Neural progenitor cell (in vitro differentiated cells): ENCODE measurements around the gene PDLIM5. TPM values are rescaled to one million over a fixed set of nuclear protein-coding genes. Genes with fewer than 3 reads are reported as not detected.

ENCODE experiments used
- DNase-seq: peaks from one replicate; pipeline ENCODE4 v3.0.0-alpha.2; 2016; ENCODE audit warnings: low spot score
- H2AFZ ChIP-seq: fragments of 200-600 bp; sonication (generic); replicated peaks from 2 replicates; pipeline ENCODE4 v1.6.1; 2016; ENCODE audit warnings: antibody characterized with exemption
- H3F3A ChIP-seq: fragments of 200-600 bp; sonication (generic); 2 replicates; pipeline ENCODE4 v1.6.1; 2016; ENCODE audit warnings: antibody characterized with exemption, low read depth
- H3K27ac ChIP-seq: fragments of 200-600 bp; sonication (generic); 2 replicates; pipeline ENCODE4 v1.5.1; 2016; ENCODE audit warnings: mild to moderate bottlenecking
- H3K27me3 ChIP-seq: fragments of 200-600 bp; sonication (generic); 2 replicates; pipeline ENCODE4 v1.6.1; 2016; ENCODE audit warnings: mild to moderate bottlenecking, moderate library complexity
- H3K36me3 ChIP-seq: fragments of 200-600 bp; sonication (generic); 2 replicates; pipeline ENCODE4 v1.5.1; 2016
- H3K4me1 ChIP-seq: fragments of 200-600 bp; sonication (generic); 2 replicates; pipeline ENCODE4 v1.6.1; 2016; ENCODE audit warnings: mixed run types
- H3K4me2 ChIP-seq: fragments of 200-600 bp; sonication (generic); 2 replicates; pipeline ENCODE4 v1.6.1; 2016
- H3K4me3 ChIP-seq: fragments of 200-600 bp; sonication (generic); 2 replicates; pipeline ENCODE4 v1.5.1; 2016
- H3K79me2 ChIP-seq: fragments of 200-600 bp; sonication (generic); 2 replicates; pipeline ENCODE4 v1.6.1; 2016; ENCODE audit warnings: low read depth
- H3K9ac ChIP-seq: fragments of 200-600 bp; sonication (generic); 2 replicates; pipeline ENCODE4 v1.6.1; 2016
- H3K9me3 ChIP-seq: fragments of 200-600 bp; sonication (generic); 2 replicates; pipeline ENCODE4 v1.5.1; 2016; ENCODE audit warnings: low read depth
- H4K20me1 ChIP-seq: fragments of 200-600 bp; sonication (generic); 2 replicates; pipeline ENCODE4 v1.6.1; 2016; ENCODE audit warnings: low read depth
- H3K27ac Mint-ChIP-seq: 3 replicates; pipeline ENCODE4 v1.8.0; 2021; ENCODE audit warnings: mixed read lengths
- H3K27me3 Mint-ChIP-seq: 2 replicates; pipeline ENCODE4 v1.8.0; 2022; ENCODE audit warnings: low read depth, mild to moderate bottlenecking, inconsistent platforms, moderate library complexity, mixed read lengths; ENCODE audit not compliant: insufficient read depth
- H3K36me3 Mint-ChIP-seq: 3 replicates; pipeline ENCODE4 v1.8.0; 2021; ENCODE audit warnings: mixed read lengths
- H3K4me1 Mint-ChIP-seq: 3 replicates; pipeline ENCODE4 v1.8.0; 2021; ENCODE audit warnings: mixed read lengths
- H3K4me3 Mint-ChIP-seq: 3 replicates; pipeline ENCODE4 v1.8.0; 2021; ENCODE audit warnings: mild to moderate bottlenecking, moderate library complexity, mixed read lengths
- H3K9me3 Mint-ChIP-seq: 3 replicates; pipeline ENCODE4 v1.8.0; 2020; ENCODE audit warnings: mixed read lengths
- EZH2 ChIP-seq: fragments of 200-600 bp; sonication (generic); IDR thresholded peaks from 2 replicates; pipeline ENCODE4 v1.6.1; 2017; ENCODE audit warnings: antibody characterized with exemption, mild to moderate bottlenecking, moderate library complexity
- EZH2phosphoT487 ChIP-seq: fragments of 200-600 bp; sonication (generic); IDR thresholded peaks from 2 replicates; pipeline ENCODE4 v1.6.1; 2017; ENCODE audit warnings: antibody characterized with exemption
- total RNA-seq: library from RNA; depleted of rRNA; stranded (reverse); fragments of >200 nt; gene quantifications from 2 replicates; pipeline ENCODE4 v1.2.3, GENCODE V29; 2015; ENCODE audit warnings: low replicate concordance
- TF ChIP-seq, protein P1 (sequence below): fragments of 200-600 bp; sonication (generic); IDR thresholded peaks from 2 replicates; pipeline ENCODE4 v1.5.1; 2017; ENCODE audit warnings: antibody characterized with exemption, mild to moderate bottlenecking

Gene PDLIM5
- total RNA-seq, 1 donor from 2014 or later: 68.4 TPM

DNA sequence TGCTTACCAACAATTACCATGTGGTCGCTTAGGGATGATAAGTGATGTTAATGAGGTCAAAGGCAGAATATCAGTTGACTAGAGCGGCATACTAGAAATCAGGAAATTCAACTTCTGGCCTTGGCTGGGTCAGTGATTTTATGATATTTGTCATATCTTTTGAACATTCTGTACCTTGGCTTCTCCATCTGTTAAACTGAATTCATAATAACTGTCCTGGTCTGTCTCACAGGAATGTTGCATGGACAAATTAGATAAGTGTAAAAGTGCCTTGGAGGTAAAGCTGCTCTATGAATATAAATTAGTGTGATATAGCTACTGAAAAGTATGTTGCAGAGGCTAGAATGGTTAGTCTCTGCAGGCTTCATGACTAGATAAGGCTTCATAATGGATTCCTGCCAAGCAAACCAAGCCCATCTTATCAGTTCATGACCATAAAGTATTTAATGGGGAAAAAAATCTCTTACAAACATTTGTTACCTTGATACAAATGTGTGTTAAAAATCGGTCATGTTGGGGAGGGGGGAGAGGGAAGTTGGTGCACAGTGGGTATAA is 201.4 kb downstream of the PDLIM5 start:
- Histone ChIP-seq H3K4me3 (no peak overlapping the region), H3K9me3 (no peaks in the 10 kb centered on the region), H3K27ac (no peak overlapping the region), H3K27me3 (no peaks in the 10 kb centered on the region), H4K20me1 (no peaks in the 10 kb centered on the region), H3K36me3 (no peaks in the 10 kb centered on the region), H3K4me2 (no peak overlapping the region), H2AFZ (no peak overlapping the region), H3K4me1 (peaks cover 12% of the 10 kb centered on the region), H3K9ac (no peak overlapping the region), H3F3A (no peaks in the 10 kb centered on the region), H3K79me2 (no peaks in the 10 kb centered on the region)
- Mint-ChIP-seq H3K27me3 (no peaks in the 10 kb centered on the region), H3K9me3 (no peaks in the 10 kb centered on the region), H3K4me1 (no peaks in the 10 kb centered on the region), H3K36me3 (peaks cover 26% of the 10 kb centered on the region), H3K27ac (no peak overlapping the region), H3K4me3 (no peak overlapping the region)
- TF ChIP-seq EZH2 (no peak), EZH2phosphoT487 (no peak)
- TF ChIP-seq, protein P1, sequence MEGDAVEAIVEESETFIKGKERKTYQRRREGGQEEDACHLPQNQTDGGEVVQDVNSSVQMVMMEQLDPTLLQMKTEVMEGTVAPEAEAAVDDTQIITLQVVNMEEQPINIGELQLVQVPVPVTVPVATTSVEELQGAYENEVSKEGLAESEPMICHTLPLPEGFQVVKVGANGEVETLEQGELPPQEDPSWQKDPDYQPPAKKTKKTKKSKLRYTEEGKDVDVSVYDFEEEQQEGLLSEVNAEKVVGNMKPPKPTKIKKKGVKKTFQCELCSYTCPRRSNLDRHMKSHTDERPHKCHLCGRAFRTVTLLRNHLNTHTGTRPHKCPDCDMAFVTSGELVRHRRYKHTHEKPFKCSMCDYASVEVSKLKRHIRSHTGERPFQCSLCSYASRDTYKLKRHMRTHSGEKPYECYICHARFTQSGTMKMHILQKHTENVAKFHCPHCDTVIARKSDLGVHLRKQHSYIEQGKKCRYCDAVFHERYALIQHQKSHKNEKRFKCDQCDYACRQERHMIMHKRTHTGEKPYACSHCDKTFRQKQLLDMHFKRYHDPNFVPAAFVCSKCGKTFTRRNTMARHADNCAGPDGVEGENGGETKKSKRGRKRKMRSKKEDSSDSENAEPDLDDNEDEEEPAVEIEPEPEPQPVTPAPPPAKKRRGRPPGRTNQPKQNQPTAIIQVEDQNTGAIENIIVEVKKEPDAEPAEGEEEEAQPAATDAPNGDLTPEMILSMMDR: no peak
- DNase-seq: no peak

DNA sequence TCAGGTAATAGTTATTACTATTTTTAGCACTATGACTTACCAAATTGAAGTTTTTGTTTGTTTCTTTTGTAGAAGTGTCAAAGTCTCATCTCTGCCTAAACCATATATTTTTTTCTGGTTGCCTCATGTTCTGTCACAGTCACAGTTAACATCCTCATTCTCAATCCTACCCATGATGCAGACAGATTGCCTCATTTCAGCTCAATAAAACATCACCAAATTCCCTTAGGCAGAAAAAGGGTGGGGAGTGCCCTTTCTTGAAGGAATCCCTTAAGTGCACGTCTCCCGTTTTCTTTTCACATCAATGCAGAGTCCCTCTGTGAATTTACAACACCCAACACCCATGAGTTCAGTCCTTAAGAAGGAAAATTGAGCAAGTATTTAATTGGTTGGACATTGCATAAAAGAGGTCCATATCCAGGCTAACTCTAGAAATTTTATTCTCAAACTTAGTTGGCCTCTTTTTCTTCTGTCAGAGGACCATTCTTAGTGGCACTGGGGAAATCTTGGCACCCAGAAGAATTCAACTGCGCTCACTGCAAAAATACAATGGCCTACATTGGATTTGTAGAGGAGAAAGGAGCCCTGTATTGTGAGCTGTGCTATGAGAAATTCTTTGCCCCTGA is 202.4 kb downstream of the PDLIM5 start:
- H3K4me1 ChIP-seq: peaks cover 12% of the 10 kb centered on the region
- H3K4me2 ChIP-seq: peak overlapping the region; percentile 11
- peak; percentile 26 for DNase-seq
- peak overlapping the region; percentile 57 for H3K27ac ChIP-seq
- no peaks in the 10 kb centered on the region for H3K27me3 ChIP-seq
- H3K36me3 ChIP-seq: no peaks in the 10 kb centered on the region
- no peak overlapping the region for H3K4me3 Mint-ChIP-seq
- peaks cover 28% of the 10 kb centered on the region for H3K36me3 Mint-ChIP-seq
- no peak overlapping the region for H3K4me3 ChIP-seq
- H3K9me3 Mint-ChIP-seq: no peaks in the 10 kb centered on the region
- no peaks in the 10 kb centered on the region for H3K4me1 Mint-ChIP-seq
- H3K9ac ChIP-seq: no peak overlapping the region
- no peaks in the 10 kb centered on the region for H3K79me2 ChIP-seq
- H3K27me3 Mint-ChIP-seq: no peaks in the 10 kb centered on the region
- no peaks in the 10 kb centered on the region for H4K20me1 ChIP-seq
- H2AFZ ChIP-seq: no peak overlapping the region
- TF ChIP-seq EZH2phosphoT487 (no peak), EZH2 (no peak)
- TF ChIP-seq, protein P1: no peak
- H3K27ac Mint-ChIP-seq: no peak overlapping the region
- no peaks in the 10 kb centered on the region for H3K9me3 ChIP-seq
- H3F3A ChIP-seq: no peaks in the 10 kb centered on the region

DNA sequence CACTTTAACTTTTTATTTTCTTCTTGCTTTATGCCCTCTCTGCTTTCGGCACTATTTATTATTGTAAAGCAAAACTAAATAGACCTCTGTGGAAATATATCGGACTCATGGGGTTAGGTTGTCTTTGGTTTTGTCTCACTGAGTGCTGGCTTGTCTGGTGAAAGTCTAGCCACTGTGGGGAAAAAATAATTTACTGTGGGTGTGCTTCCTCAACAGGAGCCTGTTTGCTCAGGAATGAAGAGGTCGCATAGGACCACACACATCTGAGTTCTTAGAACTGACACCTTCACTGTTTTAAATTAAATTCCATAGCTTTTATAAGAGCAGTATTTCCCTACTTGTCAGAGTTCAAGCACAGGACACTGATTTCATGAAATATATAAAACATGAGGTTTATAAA is 203.0 kb downstream of the PDLIM5 start:
- Mint-ChIP-seq H3K4me1 (no peaks in the 10 kb centered on the region), H3K27ac (no peak overlapping the region), H3K4me3 (no peak overlapping the region), H3K27me3 (no peaks in the 10 kb centered on the region), H3K36me3 (peaks cover 27% of the 10 kb centered on the region), H3K9me3 (no peaks in the 10 kb centered on the region)
- no peak for DNase-seq
- Histone ChIP-seq H3K27me3 (no peaks in the 10 kb centered on the region), H3F3A (no peaks in the 10 kb centered on the region), H2AFZ (no peak overlapping the region), H3K4me3 (no peak overlapping the region), H3K36me3 (no peaks in the 10 kb centered on the region), H3K4me2 (peak overlapping the region; percentile 11), H3K9ac (no peak overlapping the region), H3K27ac (peak overlapping the region; percentile 57), H3K9me3 (no peaks in the 10 kb centered on the region), H3K79me2 (no peaks in the 10 kb centered on the region), H4K20me1 (no peaks in the 10 kb centered on the region), H3K4me1 (peaks cover 12% of the 10 kb centered on the region)
- TF ChIP-seq EZH2phosphoT487 (no peak), EZH2 (no peak)
- TF ChIP-seq, protein P1: no peak
